ENCODE measurements around the gene APEH.

APEH gene

DNA sequence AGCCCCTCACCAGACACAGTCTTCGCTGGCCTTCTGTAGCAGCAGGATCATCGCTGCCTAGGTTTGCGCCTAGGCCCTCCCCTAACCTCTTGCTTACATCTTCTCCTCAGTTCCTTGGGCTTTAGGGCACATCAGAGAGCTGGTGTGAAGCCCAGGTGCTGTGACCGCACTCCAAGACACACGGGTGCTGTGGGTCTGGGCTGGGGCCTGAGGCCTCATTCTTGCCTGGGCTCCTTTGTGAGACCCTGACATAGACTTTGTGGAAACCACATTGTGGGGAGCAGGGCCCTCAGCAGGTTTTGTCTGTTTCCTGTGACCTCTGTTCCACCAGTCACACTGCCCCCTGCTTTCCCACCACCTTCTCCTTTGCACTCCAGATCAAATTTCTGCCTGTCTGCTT, 37.3 kb downstream of the APEH start:
- no peak overlapping the region for H3K27ac ChIP-seq (ENCODE audit: low read length)
- H3K4me3 ChIP-seq (ENCODE audit: low read length), result no peak overlapping the region
- H3K27me3 ChIP-seq (ENCODE audit: control insufficient read depth, insufficient read depth, low read length), result no peaks in the 10 kb centered on the region
- peaks cover 5% of the 10 kb centered on the region; the same call in 1 of the 2 replicates for H3K36me3 ChIP-seq (ENCODE audit: control insufficient read depth, insufficient read depth, low read length)
- no peaks in the 10 kb centered on the region for H3K9me3 ChIP-seq (ENCODE audit: control insufficient read depth, insufficient read depth, low read length)
- H3K4me1 ChIP-seq (ENCODE audit: control insufficient read depth, insufficient read depth, low read length), result no peaks in the 10 kb centered on the region
- DNase-seq (ENCODE audit: low read depth, low spot score), result no peak
- no CpG with 5 or more reads among the region's 5 CpGs for WGBS (ENCODE audit: insufficient coverage, insufficient read length)

DNA sequence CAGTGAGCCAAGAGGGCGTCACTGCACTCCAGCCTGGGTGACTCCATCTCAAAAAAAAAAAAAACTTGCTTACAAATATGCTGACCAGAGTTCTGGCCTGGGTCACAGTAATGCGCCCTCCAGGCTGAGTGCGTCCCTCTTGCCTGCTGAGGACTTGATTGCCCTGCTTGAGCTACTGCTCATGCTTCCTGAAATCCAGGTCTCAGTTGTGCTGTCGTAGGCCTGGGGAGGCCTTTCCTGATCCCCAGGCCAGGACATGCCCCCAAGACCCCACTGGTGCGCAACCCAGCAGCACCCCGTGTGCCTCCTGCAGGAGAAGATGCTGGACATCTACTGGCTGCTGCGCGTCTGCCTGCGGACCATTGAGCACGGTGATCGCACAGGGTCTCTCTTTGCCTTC, 38.0 kb downstream of the APEH start:
- Histone ChIP-seq H3K9me3 (ENCODE audit: control insufficient read depth, insufficient read depth, low read length) (no peaks in the 10 kb centered on the region), H3K4me3 (ENCODE audit: low read length) (no peak overlapping the region), H3K36me3 (ENCODE audit: control insufficient read depth, insufficient read depth, low read length) (peaks cover 5% of the 10 kb centered on the region; the same call in 1 of the 2 replicates), H3K4me1 (ENCODE audit: control insufficient read depth, insufficient read depth, low read length) (no peaks in the 10 kb centered on the region), H3K27ac (ENCODE audit: low read length) (no peak overlapping the region), H3K27me3 (ENCODE audit: control insufficient read depth, insufficient read depth, low read length) (no peaks in the 10 kb centered on the region)
- WGBS (ENCODE audit: insufficient coverage, insufficient read length), result no CpG with 5 or more reads among the region's 11 CpGs
- DNase-seq (ENCODE audit: low read depth, low spot score), result no peak

DNA sequence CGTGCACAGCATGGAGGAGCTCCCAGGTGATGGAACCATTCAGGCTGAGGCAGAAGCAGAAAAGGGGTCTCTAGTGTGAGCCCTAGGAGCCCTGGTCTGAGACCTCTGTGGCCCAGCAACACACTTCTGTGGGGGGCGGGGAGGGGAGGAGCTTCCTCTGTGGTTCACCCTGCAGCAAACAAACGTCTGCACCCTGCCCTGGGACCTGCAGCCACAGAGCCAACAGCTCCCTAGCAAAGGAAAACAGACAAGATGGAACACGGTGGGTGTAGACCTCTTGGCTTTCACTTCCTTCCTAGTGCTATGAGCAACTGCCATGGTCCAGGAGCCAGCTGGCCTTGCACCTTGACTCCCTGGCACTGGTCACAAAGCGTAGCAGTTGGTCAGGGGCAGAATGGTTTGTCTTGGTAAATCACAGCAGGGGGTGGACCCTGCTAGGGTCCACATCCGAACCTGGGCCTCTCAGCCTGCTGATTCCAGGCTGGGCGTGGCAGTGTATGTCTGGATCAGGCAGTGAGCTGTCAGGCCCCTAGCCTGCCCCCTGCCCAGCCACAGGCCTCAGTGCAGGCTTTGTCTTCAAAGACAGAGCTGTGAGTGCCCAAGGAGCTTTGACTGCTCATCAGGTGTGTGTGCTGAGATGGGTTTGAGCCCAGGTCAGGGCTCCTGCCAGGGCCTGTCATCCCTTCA, 38.6 kb downstream of the APEH start:
- Histone ChIP-seq H3K4me3 (ENCODE audit: low read length) (no peak overlapping the region), H3K9me3 (ENCODE audit: control insufficient read depth, insufficient read depth, low read length) (no peaks in the 10 kb centered on the region), H3K4me1 (ENCODE audit: control insufficient read depth, insufficient read depth, low read length) (no peaks in the 10 kb centered on the region), H3K36me3 (ENCODE audit: control insufficient read depth, insufficient read depth, low read length) (peaks cover 5% of the 10 kb centered on the region; the same call in 1 of the 2 replicates), H3K27me3 (ENCODE audit: control insufficient read depth, insufficient read depth, low read length) (no peaks in the 10 kb centered on the region), H3K27ac (ENCODE audit: low read length) (no peak overlapping the region)
- no CpG with 5 or more reads among the region's 7 CpGs for whole genome bisulfite sequencing (ENCODE audit: insufficient coverage, insufficient read length)
- DNase-seq (ENCODE audit: low read depth, low spot score), result no peak

DNA sequence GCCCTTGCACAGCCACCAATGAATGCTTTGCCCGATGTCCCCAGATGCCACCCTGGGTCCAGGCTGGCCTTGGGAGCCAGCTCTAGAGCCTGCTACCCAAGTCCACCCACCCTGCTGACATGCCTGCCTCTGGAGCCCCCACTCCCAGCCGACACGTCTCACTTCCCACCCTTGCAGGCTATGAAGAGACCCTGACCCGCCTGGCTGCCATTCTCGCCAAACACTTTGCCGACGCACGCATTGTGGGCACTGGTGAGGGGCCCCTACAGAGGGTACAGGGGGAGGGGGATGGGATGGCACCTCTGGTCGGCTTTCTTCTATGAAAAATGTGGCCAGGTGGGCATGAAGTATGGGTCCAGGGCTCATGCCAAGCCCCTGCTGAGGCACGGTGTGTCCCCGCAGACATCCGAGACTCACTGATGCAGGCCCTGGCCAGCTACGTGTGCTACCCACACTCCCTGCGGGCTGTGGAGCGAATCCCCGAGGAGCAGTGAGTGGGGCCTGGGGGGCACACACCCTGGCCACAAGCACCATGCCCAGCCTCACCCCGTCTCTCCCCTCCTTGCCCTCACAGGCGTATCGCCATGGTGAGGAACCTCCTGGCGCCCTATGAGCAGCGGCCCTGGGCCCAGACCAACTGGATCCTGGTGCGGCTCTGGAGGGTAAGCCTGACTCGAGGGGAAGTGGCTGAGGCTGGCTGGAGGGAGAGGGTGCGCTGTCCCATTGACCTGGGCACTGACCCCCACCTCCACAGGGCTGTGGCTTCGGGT, 39.4 kb downstream of the APEH start:
- Histone ChIP-seq H3K27me3 (ENCODE audit: control insufficient read depth, insufficient read depth, low read length) (no peaks in the 10 kb centered on the region), H3K36me3 (ENCODE audit: control insufficient read depth, insufficient read depth, low read length) (peaks cover 8% of the 10 kb centered on the region), H3K9me3 (ENCODE audit: control insufficient read depth, insufficient read depth, low read length) (no peaks in the 10 kb centered on the region), H3K4me3 (ENCODE audit: low read length) (no peak overlapping the region), H3K4me1 (ENCODE audit: control insufficient read depth, insufficient read depth, low read length) (peaks cover 5% of the 10 kb centered on the region), H3K27ac (ENCODE audit: low read length) (no peak overlapping the region)
- no peak for DNase-seq (ENCODE audit: low read depth, low spot score)
- WGBS (ENCODE audit: insufficient coverage, insufficient read length), result no CpG with 5 or more reads among the region's 25 CpGs

DNA sequence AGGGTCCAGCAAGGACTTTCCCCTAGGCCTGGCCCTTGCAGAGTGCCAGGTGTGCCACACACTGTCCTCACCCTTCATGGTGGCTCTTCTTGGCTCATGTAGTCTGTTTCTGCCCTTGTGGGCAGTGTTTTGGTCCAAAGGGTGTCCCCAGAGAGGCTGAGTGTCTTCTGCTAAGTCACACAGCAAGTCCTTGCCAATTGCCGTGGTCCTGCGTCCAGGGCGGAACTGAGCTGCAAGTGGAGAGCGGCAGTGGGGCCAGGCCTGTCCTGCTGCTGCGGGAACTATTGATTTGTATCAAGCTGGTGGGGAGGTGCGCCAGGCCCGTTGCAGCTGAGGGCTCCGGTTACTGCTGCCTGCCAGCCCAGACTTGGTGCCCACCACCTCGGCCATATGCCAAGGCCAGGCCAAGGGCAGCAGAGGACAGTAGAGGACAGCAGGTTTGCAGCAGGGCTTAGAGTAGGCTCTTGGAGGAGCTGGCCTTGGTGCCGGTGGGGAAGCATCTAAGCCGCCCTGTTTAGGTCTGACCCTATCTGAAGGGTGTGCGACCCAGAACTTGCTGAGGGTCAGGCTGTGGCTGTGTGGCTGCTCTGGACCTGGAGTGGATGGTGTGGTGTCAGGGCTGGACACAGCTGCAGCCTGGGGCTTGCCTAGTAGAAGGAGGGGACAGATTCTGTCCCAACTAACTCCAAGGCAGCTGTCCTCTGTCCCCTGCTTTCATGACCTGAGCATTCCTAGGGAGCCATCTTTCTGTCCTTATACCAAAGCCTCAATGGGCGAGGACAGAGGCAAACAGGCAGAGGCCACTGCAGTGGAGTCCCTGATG, 40.8 kb downstream of the APEH start:
- Histone ChIP-seq H3K4me3 (ENCODE audit: low read length) (no peak overlapping the region), H3K36me3 (ENCODE audit: control insufficient read depth, insufficient read depth, low read length) (peaks cover 8% of the 10 kb centered on the region), H3K9me3 (ENCODE audit: control insufficient read depth, insufficient read depth, low read length) (no peaks in the 10 kb centered on the region), H3K27me3 (ENCODE audit: control insufficient read depth, insufficient read depth, low read length) (no peaks in the 10 kb centered on the region), H3K27ac (ENCODE audit: low read length) (no peak overlapping the region), H3K4me1 (ENCODE audit: control insufficient read depth, insufficient read depth, low read length) (peaks cover 7% of the 10 kb centered on the region)
- no CpG with 5 or more reads among the region's 13 CpGs for WGBS (ENCODE audit: insufficient coverage, insufficient read length)
- no peak for DNase-seq (ENCODE audit: low read depth, low spot score)

DNA sequence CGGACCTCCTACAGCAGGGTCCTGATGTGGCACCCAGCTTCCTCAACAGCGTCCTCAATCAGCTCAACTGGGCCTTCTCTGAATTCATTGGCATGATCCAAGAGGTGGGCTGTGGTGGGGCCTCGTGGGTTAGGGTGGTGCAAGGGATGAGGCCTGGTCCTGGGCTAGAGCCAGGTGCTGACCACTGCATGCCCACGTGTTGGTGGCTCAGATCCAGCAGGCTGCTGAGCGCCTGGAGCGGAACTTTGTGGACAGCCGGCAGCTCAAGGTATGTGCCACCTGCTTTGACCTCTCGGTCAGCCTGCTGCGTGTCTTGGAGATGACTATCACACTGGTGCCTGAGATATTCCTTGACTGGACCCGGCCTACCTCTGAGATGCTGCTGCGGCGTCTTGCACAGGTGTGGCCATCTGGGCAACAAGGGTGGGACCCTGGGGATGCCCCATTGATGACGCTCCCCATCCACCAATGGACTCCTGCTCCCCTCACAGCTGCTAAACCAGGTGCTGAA, 41.5 kb downstream of the APEH start:
- WGBS (ENCODE audit: insufficient coverage, insufficient read length), result no CpG with 5 or more reads among the region's 13 CpGs

DNA sequence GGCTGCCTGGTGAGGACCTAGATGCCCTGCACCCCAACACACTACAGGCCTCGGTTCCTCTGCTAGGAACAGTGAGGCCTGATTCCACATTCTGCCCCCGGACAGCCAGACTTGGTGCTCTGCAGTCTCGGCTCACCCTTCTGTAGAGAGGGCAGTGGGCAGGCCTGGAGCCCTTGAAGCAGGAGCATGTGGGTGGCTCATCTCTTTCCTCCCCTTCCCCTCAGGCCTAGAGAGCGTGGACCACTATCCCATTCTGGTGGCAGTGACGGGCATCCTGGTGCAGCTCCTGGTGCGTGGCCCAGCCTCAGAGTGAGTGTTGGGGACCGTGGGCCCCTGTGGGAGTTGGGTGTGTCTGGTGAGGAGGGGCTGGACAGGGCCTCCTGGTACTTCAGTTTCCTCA, 42.0 kb downstream of the APEH start:
- Histone ChIP-seq H3K27me3 (ENCODE audit: control insufficient read depth, insufficient read depth, low read length) (no peaks in the 10 kb centered on the region), H3K27ac (ENCODE audit: low read length) (no peak overlapping the region), H3K4me1 (ENCODE audit: control insufficient read depth, insufficient read depth, low read length) (peaks cover 7% of the 10 kb centered on the region), H3K4me3 (ENCODE audit: low read length) (no peak overlapping the region), H3K36me3 (ENCODE audit: control insufficient read depth, insufficient read depth, low read length) (peaks cover 12% of the 10 kb centered on the region), H3K9me3 (ENCODE audit: control insufficient read depth, insufficient read depth, low read length) (no peaks in the 10 kb centered on the region)
- WGBS (ENCODE audit: insufficient coverage, insufficient read length), result no CpG with 5 or more reads among the region's 7 CpGs
- DNase-seq (ENCODE audit: low read depth, low spot score), result no peak

More for the DNA sequence above, 41.5 kb downstream of the APEH start:
- no peaks in the 10 kb centered on the region for H3K9me3 ChIP-seq (ENCODE audit: control insufficient read depth, insufficient read depth, low read length)
- H3K4me1 ChIP-seq (ENCODE audit: control insufficient read depth, insufficient read depth, low read length), result peaks cover 7% of the 10 kb centered on the region
- H3K27me3 ChIP-seq (ENCODE audit: control insufficient read depth, insufficient read depth, low read length), result no peaks in the 10 kb centered on the region
- H3K27ac ChIP-seq (ENCODE audit: low read length), result no peak overlapping the region
- no peak overlapping the region for H3K4me3 ChIP-seq (ENCODE audit: low read length)
- DNase-seq (ENCODE audit: low read depth, low spot score), result no peak
- peaks cover 8% of the 10 kb centered on the region for H3K36me3 ChIP-seq (ENCODE audit: control insufficient read depth, insufficient read depth, low read length)

DNA sequence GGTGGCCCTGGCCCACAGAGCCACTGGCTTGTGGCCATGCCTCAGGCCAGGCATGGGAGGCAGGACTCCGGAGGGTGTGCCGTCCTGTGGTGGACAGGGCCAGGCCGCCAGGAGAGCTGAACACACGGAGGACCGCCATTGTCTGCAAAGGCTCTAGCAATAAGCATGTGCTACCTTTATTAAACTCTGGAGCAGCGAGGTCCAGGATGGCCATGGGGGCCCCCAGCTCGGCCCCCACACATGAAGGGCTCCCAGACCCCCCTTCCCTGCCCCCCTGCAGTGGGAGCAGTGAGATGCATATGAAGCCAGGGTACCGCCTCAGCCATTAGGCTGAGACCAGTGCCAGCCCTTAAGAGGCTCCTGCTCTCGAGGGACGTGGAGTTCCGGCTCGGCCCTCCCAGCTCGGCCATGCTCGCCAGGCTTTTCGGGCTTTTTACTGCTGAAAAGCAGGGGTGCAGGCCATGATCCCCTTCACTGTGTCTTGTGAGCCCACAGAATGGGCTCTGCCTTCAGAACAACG, 42.6 kb downstream of the APEH start:
- Histone ChIP-seq H3K27ac (ENCODE audit: low read length) (no peak overlapping the region), H3K4me1 (ENCODE audit: control insufficient read depth, insufficient read depth, low read length) (peaks cover 7% of the 10 kb centered on the region), H3K27me3 (ENCODE audit: control insufficient read depth, insufficient read depth, low read length) (no peaks in the 10 kb centered on the region), H3K4me3 (ENCODE audit: low read length) (no peak overlapping the region), H3K36me3 (ENCODE audit: control insufficient read depth, insufficient read depth, low read length) (peaks cover 17% of the 10 kb centered on the region), H3K9me3 (ENCODE audit: control insufficient read depth, insufficient read depth, low read length) (no peaks in the 10 kb centered on the region)
- no peak for DNase-seq (ENCODE audit: low read depth, low spot score)
- no CpG with 5 or more reads among the region's 16 CpGs for WGBS (ENCODE audit: insufficient coverage, insufficient read length)

DNA sequence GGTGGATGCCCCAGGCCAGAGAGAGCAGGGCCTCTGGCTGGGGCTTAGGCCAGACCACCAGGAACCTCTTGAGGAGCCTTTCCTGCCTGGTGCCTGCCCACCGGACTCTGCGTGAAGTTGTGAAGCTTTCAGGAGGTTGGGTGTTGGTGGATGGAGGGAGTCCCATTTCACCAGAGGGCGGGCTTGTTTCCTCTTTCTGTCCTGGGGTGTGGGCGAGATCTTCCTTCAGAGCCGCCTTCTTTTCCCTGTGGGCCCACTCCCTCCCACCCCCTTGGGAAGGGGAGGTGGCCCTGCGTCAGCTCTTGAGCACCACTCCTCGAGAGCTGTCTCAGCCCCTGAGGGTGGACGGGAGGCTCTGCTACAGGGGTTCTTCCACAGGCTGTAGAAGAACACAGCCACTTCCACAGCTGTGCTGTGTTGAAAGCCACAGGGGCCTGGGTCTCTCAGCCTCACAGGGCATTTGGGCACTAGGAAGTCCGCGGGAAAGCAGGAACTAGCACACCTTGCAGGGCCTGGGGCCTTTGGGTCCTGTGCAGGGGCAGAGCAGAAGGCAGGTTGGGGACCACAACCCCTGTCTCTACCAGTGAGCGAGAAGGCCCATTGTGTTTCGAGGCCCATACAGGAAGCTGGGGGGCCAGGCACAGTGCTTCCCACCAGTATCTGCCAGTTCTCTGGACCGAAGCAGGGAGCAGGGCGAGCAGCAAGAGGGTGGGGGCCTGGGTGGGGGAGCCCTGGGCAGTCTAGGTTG, 43.2 kb downstream of the APEH start:
- no peaks in the 10 kb centered on the region for H3K9me3 ChIP-seq (ENCODE audit: control insufficient read depth, insufficient read depth, low read length)
- DNase-seq (ENCODE audit: low read depth, low spot score), result no peak
- WGBS (ENCODE audit: insufficient coverage, insufficient read length), result no CpG with 5 or more reads among the region's 14 CpGs
- H3K4me1 ChIP-seq (ENCODE audit: control insufficient read depth, insufficient read depth, low read length), result peaks cover 7% of the 10 kb centered on the region
- H3K36me3 ChIP-seq (ENCODE audit: control insufficient read depth, insufficient read depth, low read length), result peaks cover 23% of the 10 kb centered on the region
- H3K27ac ChIP-seq (ENCODE audit: low read length), result no peak overlapping the region
- H3K4me3 ChIP-seq (ENCODE audit: low read length), result no peak overlapping the region
- no peaks in the 10 kb centered on the region for H3K27me3 ChIP-seq (ENCODE audit: control insufficient read depth, insufficient read depth, low read length)

Measured in iPS DF 6.9 (cell line).